Measurements from ENCODE around the gene KLF1.

GRCh38 chr19:12875086-12875485 is 11.9 kb downstream of the KLF1 start:
- TF ChIP-seq, protein P1, sequence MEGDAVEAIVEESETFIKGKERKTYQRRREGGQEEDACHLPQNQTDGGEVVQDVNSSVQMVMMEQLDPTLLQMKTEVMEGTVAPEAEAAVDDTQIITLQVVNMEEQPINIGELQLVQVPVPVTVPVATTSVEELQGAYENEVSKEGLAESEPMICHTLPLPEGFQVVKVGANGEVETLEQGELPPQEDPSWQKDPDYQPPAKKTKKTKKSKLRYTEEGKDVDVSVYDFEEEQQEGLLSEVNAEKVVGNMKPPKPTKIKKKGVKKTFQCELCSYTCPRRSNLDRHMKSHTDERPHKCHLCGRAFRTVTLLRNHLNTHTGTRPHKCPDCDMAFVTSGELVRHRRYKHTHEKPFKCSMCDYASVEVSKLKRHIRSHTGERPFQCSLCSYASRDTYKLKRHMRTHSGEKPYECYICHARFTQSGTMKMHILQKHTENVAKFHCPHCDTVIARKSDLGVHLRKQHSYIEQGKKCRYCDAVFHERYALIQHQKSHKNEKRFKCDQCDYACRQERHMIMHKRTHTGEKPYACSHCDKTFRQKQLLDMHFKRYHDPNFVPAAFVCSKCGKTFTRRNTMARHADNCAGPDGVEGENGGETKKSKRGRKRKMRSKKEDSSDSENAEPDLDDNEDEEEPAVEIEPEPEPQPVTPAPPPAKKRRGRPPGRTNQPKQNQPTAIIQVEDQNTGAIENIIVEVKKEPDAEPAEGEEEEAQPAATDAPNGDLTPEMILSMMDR (IDR thresholded peaks at IDR 0.05), result no peak
- TF ChIP-seq, protein P2, sequence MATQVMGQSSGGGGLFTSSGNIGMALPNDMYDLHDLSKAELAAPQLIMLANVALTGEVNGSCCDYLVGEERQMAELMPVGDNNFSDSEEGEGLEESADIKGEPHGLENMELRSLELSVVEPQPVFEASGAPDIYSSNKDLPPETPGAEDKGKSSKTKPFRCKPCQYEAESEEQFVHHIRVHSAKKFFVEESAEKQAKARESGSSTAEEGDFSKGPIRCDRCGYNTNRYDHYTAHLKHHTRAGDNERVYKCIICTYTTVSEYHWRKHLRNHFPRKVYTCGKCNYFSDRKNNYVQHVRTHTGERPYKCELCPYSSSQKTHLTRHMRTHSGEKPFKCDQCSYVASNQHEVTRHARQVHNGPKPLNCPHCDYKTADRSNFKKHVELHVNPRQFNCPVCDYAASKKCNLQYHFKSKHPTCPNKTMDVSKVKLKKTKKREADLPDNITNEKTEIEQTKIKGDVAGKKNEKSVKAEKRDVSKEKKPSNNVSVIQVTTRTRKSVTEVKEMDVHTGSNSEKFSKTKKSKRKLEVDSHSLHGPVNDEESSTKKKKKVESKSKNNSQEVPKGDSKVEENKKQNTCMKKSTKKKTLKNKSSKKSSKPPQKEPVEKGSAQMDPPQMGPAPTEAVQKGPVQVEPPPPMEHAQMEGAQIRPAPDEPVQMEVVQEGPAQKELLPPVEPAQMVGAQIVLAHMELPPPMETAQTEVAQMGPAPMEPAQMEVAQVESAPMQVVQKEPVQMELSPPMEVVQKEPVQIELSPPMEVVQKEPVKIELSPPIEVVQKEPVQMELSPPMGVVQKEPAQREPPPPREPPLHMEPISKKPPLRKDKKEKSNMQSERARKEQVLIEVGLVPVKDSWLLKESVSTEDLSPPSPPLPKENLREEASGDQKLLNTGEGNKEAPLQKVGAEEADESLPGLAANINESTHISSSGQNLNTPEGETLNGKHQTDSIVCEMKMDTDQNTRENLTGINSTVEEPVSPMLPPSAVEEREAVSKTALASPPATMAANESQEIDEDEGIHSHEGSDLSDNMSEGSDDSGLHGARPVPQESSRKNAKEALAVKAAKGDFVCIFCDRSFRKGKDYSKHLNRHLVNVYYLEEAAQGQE (IDR thresholded peaks at IDR 0.05; ENCODE audit: insufficient read depth in 1 of 2, low read depth in 2 of 2, low read length in 1 of 2), result no peak
- TF ChIP-seq POLR2AphosphoS5 (IDR thresholded peaks at IDR 0.05; ENCODE audit: low read depth, low read length), result no peak

All from Panc1 (cell line).